ENCODE results near the gene POMT2.

DNA sequence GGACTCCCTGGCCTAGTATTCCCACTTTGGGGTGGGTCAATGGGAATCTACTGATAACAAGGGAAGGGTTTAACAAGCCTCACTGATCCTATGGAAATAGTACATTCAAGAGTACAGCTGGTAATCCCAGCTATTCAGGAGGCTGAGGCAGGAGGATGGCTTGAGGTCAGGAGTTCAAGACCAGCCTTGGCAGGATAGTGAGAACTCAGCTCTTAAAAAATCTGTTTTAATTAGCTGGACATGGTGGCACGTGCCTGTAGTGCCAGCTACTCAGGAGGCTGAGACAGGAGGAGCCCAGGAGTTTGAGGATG, 4.5 kb downstream of the POMT2 start:
- TF ChIP-seq, protein P1, sequence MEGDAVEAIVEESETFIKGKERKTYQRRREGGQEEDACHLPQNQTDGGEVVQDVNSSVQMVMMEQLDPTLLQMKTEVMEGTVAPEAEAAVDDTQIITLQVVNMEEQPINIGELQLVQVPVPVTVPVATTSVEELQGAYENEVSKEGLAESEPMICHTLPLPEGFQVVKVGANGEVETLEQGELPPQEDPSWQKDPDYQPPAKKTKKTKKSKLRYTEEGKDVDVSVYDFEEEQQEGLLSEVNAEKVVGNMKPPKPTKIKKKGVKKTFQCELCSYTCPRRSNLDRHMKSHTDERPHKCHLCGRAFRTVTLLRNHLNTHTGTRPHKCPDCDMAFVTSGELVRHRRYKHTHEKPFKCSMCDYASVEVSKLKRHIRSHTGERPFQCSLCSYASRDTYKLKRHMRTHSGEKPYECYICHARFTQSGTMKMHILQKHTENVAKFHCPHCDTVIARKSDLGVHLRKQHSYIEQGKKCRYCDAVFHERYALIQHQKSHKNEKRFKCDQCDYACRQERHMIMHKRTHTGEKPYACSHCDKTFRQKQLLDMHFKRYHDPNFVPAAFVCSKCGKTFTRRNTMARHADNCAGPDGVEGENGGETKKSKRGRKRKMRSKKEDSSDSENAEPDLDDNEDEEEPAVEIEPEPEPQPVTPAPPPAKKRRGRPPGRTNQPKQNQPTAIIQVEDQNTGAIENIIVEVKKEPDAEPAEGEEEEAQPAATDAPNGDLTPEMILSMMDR (IDR thresholded peaks at IDR 0.05) = peak in 2 of 6 experiments; percentile 3 to 11
- TF ChIP-seq POLR2A (IDR thresholded peaks at IDR 0.05) = no peak
